ENCODE data around the gene ATP6V0C.

ATP6V0C gene

GRCh38 chr16:2493605-2494004, 20.1 kb upstream of the ATP6V0C start:
- no peak for DNase-seq

GRCh38 chr16:2494616-2495015, 19.1 kb upstream of the ATP6V0C start:
- DNase-seq: no peak

GRCh38 chr16:2495041-2495440, 18.7 kb upstream of the ATP6V0C start:
- DNase-seq: no peak

- no peak for DNase-seq
Measured at GRCh38 chr16:2496223-2497115, 17.3 kb upstream of the ATP6V0C start.

- no peak for DNase-seq
Measured at GRCh38 chr16:2497116-2497630, 16.6 kb upstream of the ATP6V0C start.

GRCh38 chr16:2497695-2498484, 15.9 kb upstream of the ATP6V0C start:
- DNase-seq: no peak

- DNase-seq: no peak
Measured at GRCh38 chr16:2498531-2499253, 15.1 kb upstream of the ATP6V0C start.

- DNase-seq: no peak
Measured at GRCh38 chr16:2499454-2499853, 14.3 kb upstream of the ATP6V0C start.

GRCh38 chr16:2499890-2500429, 13.8 kb upstream of the ATP6V0C start:
- DNase-seq: no peak

- no peak for DNase-seq
Measured at GRCh38 chr16:2500430-2500917, 13.3 kb upstream of the ATP6V0C start.

- peak; percentile 87 to 92 (median 91) for DNase-seq
Measured at GRCh38 chr16:2500918-2501750, 12.6 kb upstream of the ATP6V0C start.

- DNase-seq: no peak
Measured at GRCh38 chr16:2501946-2502895, 11.5 kb upstream of the ATP6V0C start.

- DNase-seq: no peak
Measured at GRCh38 chr16:2505695-2506094, 8.1 kb upstream of the ATP6V0C start.

GRCh38 chr16:2507052-2507659, 6.6 kb upstream of the ATP6V0C start:
- peak; percentile 70 to 82 (median 71) for DNase-seq

GRCh38 chr16:2507665-2508064, 6.1 kb upstream of the ATP6V0C start:
- peak; percentile 80 to 84 (median 83) for DNase-seq

GRCh38 chr16:2508722-2509400, 4.9 kb upstream of the ATP6V0C start:
- no peak for DNase-seq

GRCh38 chr16:2511128-2511800, 2.5 kb upstream of the ATP6V0C start:
- DNase-seq: peak; percentile 46 to 76 (median 54)

- DNase-seq: no peak
Measured at GRCh38 chr16:2511996-2512734, 1.6 kb upstream of the ATP6V0C start.

Data from suppressor macrophage treated with lipopolysaccharide for 1 hour (primary cell).